Lung (tissue), 12 donors: ENCODE data around the gene NFXL1. TPM values are rescaled to one million over a fixed set of nuclear protein-coding genes. Genes with fewer than 3 reads are reported as not detected.

Experiments used
- ATAC-seq: fragments of 200-7000 bp; cut with Tn5 transposase; one replicate; pipeline ENCODE4 v1.9.1; 2020; ENCODE audit warnings: moderate number of reproducible peaks; ENCODE audit not compliant: insufficient read depth, low FRiP score
- DNase-seq, 3 donors: peaks; one replicate each; pipeline ENCODE4 v3.0.0-alpha.2; 2013 to 2017
- H3K27ac ChIP-seq, 2 donors: one replicate each; pipeline ENCODE4 v1.5.1; 2013; ENCODE audit warnings: mild to moderate bottlenecking in 2 of 2, moderate library complexity in 2 of 2, control low read depth in 1 of 2, inconsistent platforms in 1 of 2, low read depth in 1 of 2, low read length in 1 of 2
- H3K27me3 ChIP-seq, 3 donors: one replicate each; pipeline ENCODE4 v1.5.1; 2013; ENCODE audit warnings: low read length in 2 of 3; ENCODE audit not compliant: control insufficient read depth in 3 of 3, insufficient read depth in 3 of 3
- H3K36me3 ChIP-seq, 4 donors: one replicate each; pipeline ENCODE4 v1.5.1; 2013; ENCODE audit warnings: low read length in 4 of 4, mild to moderate bottlenecking in 1 of 4, moderate library complexity in 1 of 4; ENCODE audit not compliant: control insufficient read depth in 4 of 4, insufficient read depth in 4 of 4
- H3K4me1 ChIP-seq, 5 donors: one replicate each; pipeline ENCODE4 v1.5.1; 2013; ENCODE audit warnings: low read length in 5 of 5, mild to moderate bottlenecking in 2 of 5, moderate library complexity in 1 of 5; ENCODE audit not compliant: control insufficient read depth in 5 of 5, insufficient read depth in 5 of 5
- H3K4me3 ChIP-seq: one replicate; pipeline ENCODE4 v1.5.1; 2013; ENCODE audit warnings: mild to moderate bottlenecking, control low read depth, moderate library complexity
- H3K9ac ChIP-seq, 2 donors: one replicate each; pipeline ENCODE4 v1.5.1; 2013; ENCODE audit warnings: low read length in 2 of 2, control low read depth in 1 of 2; ENCODE audit not compliant: insufficient read depth in 1 of 2
- H3K9me3 ChIP-seq, 4 donors: one replicate each; pipeline ENCODE4 v1.5.1; 2013; ENCODE audit warnings: low read length in 3 of 4, mild to moderate bottlenecking in 1 of 4, moderate library complexity in 1 of 4; ENCODE audit not compliant: control insufficient read depth in 4 of 4, insufficient read depth in 3 of 4
- CTCF ChIP-seq: IDR thresholded peaks from 2 replicates; pipeline ENCODE4 v1.5.1; 2012; ENCODE audit warnings: mild to moderate bottlenecking; ENCODE audit errors: control extremely low read depth, extremely low read depth
- WGBS, 2 donors: extraction: QIAGEN DNeasy Blood & Tissue Kit; methylation state at CpG; one replicate each; pipeline ENCODE4 v1.1.7; 2013; 5-methylcytosine and 5-hydroxymethylcytosine counted together
- polyA plus RNA-seq, 2 donors: library from polyadenylated mRNA; stranded (reverse); fragments of 200-250 nt; gene quantifications; one replicate each; pipeline ENCODE4 v1.2.1, GENCODE V29; 2013
- total RNA-seq, 2 donors: library from RNA; depleted of rRNA in 1 of 2; stranded (reverse); fragments of >200 nt in 1 of 2; gene quantifications; one replicate each; pipeline ENCODE4 v1.2.1, GENCODE V29; 2014 to 2021
- donor health status: control.
- donor health status: control.
- donor health status: Bipolar disorder and iron deficiency.
- donor health status: healthy.
- donor health status: DM: yes; HTN: yes; CAD: no.

Gene NFXL1
- total and polyA plus RNA-seq, 4 donors: 4.6 to 27.2 (median 8.8) TPM

GRCh38 chr4:47855350-47855749, 59.0 kb downstream of the NFXL1 start:
- Histone ChIP-seq H3K9me3 (no peaks in the 10 kb centered on the region), H3K4me1 (peaks cover 0 to 2% (median 0%) of the 10 kb centered on the region in 5 donors), H3K9ac (no peak overlapping the region), H3K27ac (no peak overlapping the region), H3K4me3 (no peak overlapping the region), H3K27me3 (no peaks in the 10 kb centered on the region), H3K36me3 (peaks cover 0 to 17% (median 7%) of the 10 kb centered on the region in 4 donors)
- no peak for TF ChIP-seq CTCF
- DNase-seq (no peak), ATAC-seq (no peak)
- WGBS, 2 donors: 95 to 98% methylated on average over 2 of the region's 2 CpGs

- no peaks in the 10 kb centered on the region for H3K27me3 ChIP-seq
- H3K36me3 ChIP-seq: peaks cover 0 to 14% (median 5%) of the 10 kb centered on the region in 4 donors
- DNase-seq: no peak
- H3K9ac ChIP-seq: no peak overlapping the region
- no peak for TF ChIP-seq CTCF
- H3K27ac ChIP-seq: peak overlapping the region in 1 of 2 donors; percentile 2
- peaks cover 0 to 2% (median 0%) of the 10 kb centered on the region in 5 donors for H3K4me1 ChIP-seq
- H3K4me3 ChIP-seq: no peak overlapping the region
- no peaks in the 10 kb centered on the region for H3K9me3 ChIP-seq
- WGBS, 2 donors: 79% methylated on average over 1 of the region's 1 CpG
- no peak for ATAC-seq
Observed at GRCh38 chr4:47852136-47852535, 62.2 kb downstream of the NFXL1 start.

- ATAC-seq (no peak), DNase-seq (no peak)
- 64 to 83% methylated on average over 1 of the region's 1 CpG for WGBS, 2 donors
- H3K4me3 ChIP-seq: no peak overlapping the region
- no peak overlapping the region for H3K27ac ChIP-seq
- no peak for TF ChIP-seq CTCF
- H3K9ac ChIP-seq: no peak overlapping the region
- no peaks in the 10 kb centered on the region for H3K9me3 ChIP-seq
- peaks cover 0 to 13% (median 3%) of the 10 kb centered on the region in 4 donors for H3K36me3 ChIP-seq
- no peaks in the 10 kb centered on the region for H3K27me3 ChIP-seq
- peaks cover 0 to 2% (median 0%) of the 10 kb centered on the region in 5 donors for H3K4me1 ChIP-seq
Observed at GRCh38 chr4:47849466-47849865, 64.9 kb downstream of the NFXL1 start.

- Histone ChIP-seq H3K9me3 (no peaks in the 10 kb centered on the region), H3K4me1 (peaks cover 0 to 2% (median 0%) of the 10 kb centered on the region in 5 donors), H3K27ac (no peak overlapping the region), H3K27me3 (no peaks in the 10 kb centered on the region), H3K36me3 (peaks cover 0 to 7% (median 2%) of the 10 kb centered on the region in 4 donors), H3K9ac (no peak overlapping the region), H3K4me3 (no peak overlapping the region)
- DNase-seq: no peak
- WGBS, 2 donors: 85 to 91% methylated on average over 2 of the region's 2 CpGs
- TF ChIP-seq CTCF: no peak
- no peak for ATAC-seq
Observed at GRCh38 chr4:47848041-47848440, 66.3 kb downstream of the NFXL1 start.
